ENCODE data around the gene LAMC1. TPM values are rescaled to one million over a fixed set of nuclear protein-coding genes. Genes with fewer than 3 reads are reported as not detected.

The LAMC1 gene
- total and polyA plus RNA-seq, 2 of the 4 experiments (the other 2 are of a cell fraction) = 249 to 394 TPM

GRCh38 chr1:183094351-183094750 is 71.1 kb downstream of the LAMC1 start:
- Histone ChIP-seq H3K4ac (ENCODE audit: low read depth, low read length) (no peak overlapping the region), H3K27me3 (ENCODE audit: control insufficient read depth, insufficient read depth, low read length) (no peaks in the 10 kb centered on the region), H4K5ac (ENCODE audit: low read depth, low read length) (no peak overlapping the region), H3K23ac (ENCODE audit: low read depth, low read length) (no peak overlapping the region), H2BK15ac (ENCODE audit: low read depth, low read length) (no peak overlapping the region), H3K27ac (ENCODE audit: insufficient read depth, low read length) (no peak overlapping the region), H3K18ac (ENCODE audit: low read depth, low read length) (no peak overlapping the region; the same call in 1 of the 2 replicates), H3K9me3 (ENCODE audit: control insufficient read depth, insufficient read depth, low read length) (no peaks in the 10 kb centered on the region), H2AFZ (replicated peaks; ENCODE audit: low read length, poor library complexity) (no peak overlapping the region), H3K79me1 (ENCODE audit: low read depth in 1 of 2, low read length in 2 of 2) (peaks cover 11 to 82% of the 10 kb centered on the region in 2 experiments; a peak in 3 of 4 replicates), H3K56ac (ENCODE audit: extremely low read depth, insufficient read depth, low read length) (no peak overlapping the region), H3K4me3 (ENCODE audit: insufficient read depth, low read depth, low read length) (no peak overlapping the region), H3K4me2 (ENCODE audit: low read depth, low read length) (no peak overlapping the region), H4K8ac (ENCODE audit: low read depth in 2 of 2, low read length in 2 of 2) (peak overlapping the region in 1 of 2 experiments; percentile 22; a peak in 1 of 4 replicates), H2AK9ac (replicated peaks; ENCODE audit: low read depth, low read length, poor library complexity) (no peak overlapping the region), H2BK20ac (ENCODE audit: low read depth, low read length) (no peak overlapping the region), H3K36me3 (ENCODE audit: control insufficient read depth, insufficient read depth, low read length) (0 out of 2 replicates have a peak, but pooled peaks cover under 1% of the 10 kb centered on the region), H3K4me1 (ENCODE audit: control insufficient read depth, insufficient read depth, low read length) (peaks cover 27% of the 10 kb centered on the region), H3K14ac (replicated peaks; ENCODE audit: low read depth, low read length) (no peak overlapping the region), H2AK5ac (ENCODE audit: low read depth, low read length) (no peak overlapping the region; the same call in 1 of the 2 replicates), H3K9me1 (ENCODE audit: insufficient read depth, low read length) (peaks cover 22% of the 10 kb centered on the region), H4K20me1 (ENCODE audit: insufficient read depth, low read length) (peaks cover 61% of the 10 kb centered on the region), H3K9ac (ENCODE audit: low read depth, low read length) (no peak overlapping the region), H2BK120ac (ENCODE audit: low read depth, low read length) (0 out of 2 replicates have a peak overlapping the region, but pooled peaks have one; percentile 27), H2BK5ac (ENCODE audit: low read depth, low read length, poor library complexity, severe bottlenecking) (peak overlapping the region; percentile 67), H4K91ac (ENCODE audit: insufficient read depth, low read depth, low read length) (no peak overlapping the region)
- no TSS peak for BruUV-seq (replicated peaks)
- dilution Hi-C loops (cut with HindIII; ENCODE audit: low sequenced_read_pairs, unreplicated experiment) (no loop called here), in situ Hi-C loops (cut with MboI; ENCODE audit: low sequenced_read_pairs) (no loop called here), intact Hi-C loops (cut with micrococcal nuclease) (no loop called here)
- CTCF ChIA-PET = interaction anchor here (0.6 kb wide), 1 partner anchor 423 kb away, joined by 3 read pairs; no protein-coding TSS in a partner anchor
- POLR2A ChIA-PET (ENCODE audit: unreplicated experiment) = no interaction called here
- peak; percentile 62 for DNase-seq
- no peak for ATAC-seq (ENCODE audit: low read depth)
- no peak for TF ChIP-seq MAFK (IDR thresholded peaks at IDR 0.05; ENCODE audit: low read depth, low read length)
- peak; percentile 70 for TF ChIP-seq CEBPB (IDR thresholded peaks at IDR 0.05; ENCODE audit: low read depth, low read length)
- TF ChIP-seq RAD21 (IDR thresholded peaks at IDR 0.05; ENCODE audit: low read length) = no peak
- no peak for TF ChIP-seq USF2 (IDR thresholded peaks at IDR 0.05; ENCODE audit: low read depth, low read length)
- TF ChIP-seq FOS (IDR thresholded peaks at IDR 0.05; ENCODE audit: low read depth, low read length) = no peak
- 100% methylated on average over 2 of the region's 2 CpGs; no CpG with 5 or more reads in 1 of the 2 experiments for WGBS, 2 experiments (ENCODE audit: extremely low coverage in 2 of 2, insufficient read length in 1 of 2)

Data from IMR-90 (cell line).